DMS 273 (cell line): ENCODE data around the gene TBX4.

ENCODE experiments used
- DNase-seq: peaks from one replicate; lab custom pipeline; 2025; ENCODE audit not compliant: unreplicated experiment; lab: John Stamatoyannopoulos, UW

TBX4 gene

GRCh38 chr17:61464130-61464842, 12.1 kb downstream of the TBX4 start:
- no peak for DNase-seq

- DNase-seq, result no peak
Measured at GRCh38 chr17:61464843-61465180, 12.6 kb downstream of the TBX4 start.

GRCh38 chr17:61465550-61466237, 13.5 kb downstream of the TBX4 start:
- DNase-seq, result no peak

GRCh38 chr17:61466246-61466645, 14.0 kb downstream of the TBX4 start:
- no peak for DNase-seq

- DNase-seq, result peak; percentile 65
Measured at GRCh38 chr17:61467416-61468262, 15.4 kb downstream of the TBX4 start.

- DNase-seq, result no peak
Measured at GRCh38 chr17:61468263-61468907, 16.2 kb downstream of the TBX4 start.

- no peak for DNase-seq
Measured at GRCh38 chr17:61469474-61469873, 17.3 kb downstream of the TBX4 start.

- DNase-seq, result no peak
Measured at GRCh38 chr17:61469949-61470348, 17.7 kb downstream of the TBX4 start.

- DNase-seq, result no peak
Measured at GRCh38 chr17:61470530-61471136, 18.4 kb downstream of the TBX4 start.

- peak; percentile 49 for DNase-seq
Measured at GRCh38 chr17:61474235-61474927, 22.2 kb downstream of the TBX4 start.

GRCh38 chr17:61474934-61475333, 22.7 kb downstream of the TBX4 start:
- DNase-seq, result no peak

GRCh38 chr17:61475726-61476125, 23.5 kb downstream of the TBX4 start:
- no peak for DNase-seq

GRCh38 chr17:61476476-61477203, 24.4 kb downstream of the TBX4 start:
- no peak for DNase-seq

- no peak for DNase-seq
Measured at GRCh38 chr17:61477204-61477834, 25.1 kb downstream of the TBX4 start.

GRCh38 chr17:61478026-61478789, 26.0 kb downstream of the TBX4 start:
- DNase-seq, result no peak

GRCh38 chr17:61478790-61479492, 26.7 kb downstream of the TBX4 start:
- DNase-seq, result no peak

GRCh38 chr17:61479493-61480413, 27.5 kb downstream of the TBX4 start:
- no peak for DNase-seq
